HEK293 (cell line): ENCODE data around the gene DNAH8.

Source experiments
- CTCF ChIP-seq: fragments of 450-650 bp; formaldehyde crosslinking; IDR thresholded peaks from 2 replicates; pipeline ENCODE4 v1.5.1; 2016; ENCODE audit warnings: missing biosample characterization, missing genetic modification characterization
- OVOL3 ChIP-seq: fragments of 450-650 bp; formaldehyde crosslinking; IDR thresholded peaks from 2 replicates; pipeline ENCODE4 v1.5.1; 2016; ENCODE audit warnings: missing biosample characterization, missing genetic modification characterization
- SP2 ChIP-seq: fragments of 450-650 bp; formaldehyde crosslinking; IDR thresholded peaks from 2 replicates; pipeline ENCODE4 v1.5.1; 2016; ENCODE audit warnings: missing biosample characterization, missing genetic modification characterization
- YY1 ChIP-seq: fragments of 450-650 bp; formaldehyde crosslinking; IDR thresholded peaks from 2 replicates; pipeline ENCODE4 v1.5.1; 2018; ENCODE audit warnings: missing biosample characterization, missing genetic modification characterization
- ZNF18 ChIP-seq: fragments of 450-650 bp; formaldehyde crosslinking; IDR thresholded peaks from 2 replicates; pipeline ENCODE4 v1.5.1; 2016; ENCODE audit warnings: missing biosample characterization, missing genetic modification characterization
- TF ChIP-seq, protein P1 (sequence below): fragments of 450-650 bp; formaldehyde crosslinking; IDR thresholded peaks from 2 replicates; pipeline ENCODE4 v1.5.1; 2016; ENCODE audit warnings: missing biosample characterization, missing genetic modification characterization

- TF ChIP-seq ZNF18 (tag by site-specific recombination) (no peak), YY1 (tag by site-specific recombination) (no peak), CTCF (tag by site-specific recombination) (no peak), OVOL3 (tag by site-specific recombination) (no peak), SP2 (no peak)
- TF ChIP-seq, protein P1, sequence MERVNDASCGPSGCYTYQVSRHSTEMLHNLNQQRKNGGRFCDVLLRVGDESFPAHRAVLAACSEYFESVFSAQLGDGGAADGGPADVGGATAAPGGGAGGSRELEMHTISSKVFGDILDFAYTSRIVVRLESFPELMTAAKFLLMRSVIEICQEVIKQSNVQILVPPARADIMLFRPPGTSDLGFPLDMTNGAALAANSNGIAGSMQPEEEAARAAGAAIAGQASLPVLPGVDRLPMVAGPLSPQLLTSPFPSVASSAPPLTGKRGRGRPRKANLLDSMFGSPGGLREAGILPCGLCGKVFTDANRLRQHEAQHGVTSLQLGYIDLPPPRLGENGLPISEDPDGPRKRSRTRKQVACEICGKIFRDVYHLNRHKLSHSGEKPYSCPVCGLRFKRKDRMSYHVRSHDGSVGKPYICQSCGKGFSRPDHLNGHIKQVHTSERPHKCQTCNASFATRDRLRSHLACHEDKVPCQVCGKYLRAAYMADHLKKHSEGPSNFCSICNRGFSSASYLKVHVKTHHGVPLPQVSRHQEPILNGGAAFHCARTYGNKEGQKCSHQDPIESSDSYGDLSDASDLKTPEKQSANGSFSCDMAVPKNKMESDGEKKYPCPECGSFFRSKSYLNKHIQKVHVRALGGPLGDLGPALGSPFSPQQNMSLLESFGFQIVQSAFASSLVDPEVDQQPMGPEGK (tag by site-specific recombination), result no peak
Observed at GRCh38 chr6:38753707-38754106, 38.6 kb downstream of the DNAH8 start.
